CD14-positive monocyte (primary cell): Measurements from ENCODE around the gene PROKR1. TPM values are rescaled to one million over a fixed set of nuclear protein-coding genes. Genes with fewer than 3 reads are reported as not detected.
A peak's percentile ranks its signal among the peaks of the same experiment; 100 is the strongest.

ENCODE experiments used
- DNase-seq, 3 donors: peaks; one replicate each; pipeline ENCODE4 v3.0.0-alpha.2; 2011 to 2022
- H2AFZ ChIP-seq: 2 replicates; pipeline ENCODE4 v1.6.0; 2012; ENCODE audit warnings: mild to moderate bottlenecking, low read depth, low read length, inconsistent platforms; ENCODE audit not compliant: insufficient read depth, poor library complexity, severe bottlenecking
- H3K27ac ChIP-seq, 2 donors: 1 replicate in 1 of 2; 2 replicates in 1 of 2; pipeline ENCODE4 v1.5.1; 2012 to 2013; ENCODE audit warnings: low read length in 2 of 2, control low read depth in 1 of 2, inconsistent platforms in 1 of 2, low read depth in 1 of 2, mild to moderate bottlenecking in 1 of 2
- H3K27me3 ChIP-seq, 2 donors: one replicate each; pipeline versions ENCODE4 v1.6.0 to v1.6.1; 2011 to 2013; ENCODE audit warnings: low read length in 2 of 2; ENCODE audit not compliant: control insufficient read depth in 2 of 2, insufficient read depth in 2 of 2
- H3K36me3 ChIP-seq, 2 donors: replicated peaks in 1 of 2; 1 replicate in 1 of 2; 2 replicates in 1 of 2; pipeline versions ENCODE4 v1.5.1 to v1.6.1; 2012 to 2013; ENCODE audit warnings: low read length in 2 of 2, control low read depth in 1 of 2, inconsistent platforms in 1 of 2, mild to moderate bottlenecking in 1 of 2; ENCODE audit not compliant: insufficient read depth in 2 of 2, control insufficient read depth in 1 of 2
- H3K4me1 ChIP-seq, 2 donors: 1 replicate in 1 of 2; 2 replicates in 1 of 2; pipeline versions ENCODE4 v1.5.1 to v1.6.1; 2012 to 2013; ENCODE audit warnings: low read length in 2 of 2, control low read depth in 1 of 2, inconsistent platforms in 1 of 2, mild to moderate bottlenecking in 1 of 2, moderate library complexity in 1 of 2; ENCODE audit not compliant: insufficient read depth in 2 of 2, control insufficient read depth in 1 of 2
- H3K4me2 ChIP-seq: replicated peaks from 2 replicates; pipeline ENCODE3; 2012; ENCODE audit warnings: low read length, moderate library complexity, mild to moderate bottlenecking; ENCODE audit not compliant: poor library complexity, severe bottlenecking; ENCODE audit errors: extremely low read depth
- H3K4me3 ChIP-seq, 3 experiments: fragments of 200-600 bp in 1 of 3; sonication (generic) in 1 of 3; replicated peaks in 1 of 3; 1 replicate in 2 of 3; 2 replicates in 1 of 3; pipeline ENCODE4 v1.5.1; 2011 to 2013; ENCODE audit warnings: low read length in 3 of 3, mild to moderate bottlenecking in 3 of 3, control low read depth in 2 of 3, low read depth in 2 of 3, inconsistent platforms in 1 of 3, moderate library complexity in 1 of 3
- H3K79me2 ChIP-seq: 2 replicates; pipeline ENCODE4 v1.6.0; 2012; ENCODE audit warnings: mild to moderate bottlenecking, control low read depth, inconsistent platforms, low read length, moderate library complexity; ENCODE audit not compliant: insufficient read depth
- H3K9ac ChIP-seq: 2 replicates; pipeline ENCODE4 v1.6.0; 2017; ENCODE audit warnings: low read length, mild to moderate bottlenecking; ENCODE audit not compliant: insufficient read depth, poor library complexity, severe bottlenecking
- H3K9me3 ChIP-seq, 2 donors: replicated peaks in 1 of 2; 1 replicate in 1 of 2; 2 replicates in 1 of 2; pipeline versions ENCODE4 v1.5.1 to v1.6.1; 2012 to 2013; ENCODE audit warnings: low read length in 2 of 2, control low read depth in 1 of 2; ENCODE audit not compliant: control insufficient read depth in 1 of 2, insufficient read depth in 1 of 2
- H4K20me1 ChIP-seq: 2 replicates; pipeline ENCODE4 v1.6.0; 2012; ENCODE audit warnings: mild to moderate bottlenecking, low read length, control low read depth, moderate library complexity; ENCODE audit not compliant: insufficient read depth
- H3K27ac Mint-ChIP-seq, 7 donors: one replicate each; pipeline ENCODE4 v1.8.0; 2020; ENCODE audit warnings: mild to moderate bottlenecking in 7 of 7, mixed read lengths in 7 of 7, moderate library complexity in 6 of 7, inconsistent platforms in 2 of 7
- H3K27me3 Mint-ChIP-seq, 3 donors: one replicate each; pipeline ENCODE4 v1.8.0; 2021 to 2022; ENCODE audit warnings: low read depth in 3 of 3, mild to moderate bottlenecking in 3 of 3, mixed read lengths in 3 of 3, moderate library complexity in 3 of 3, inconsistent platforms in 1 of 3
- H3K36me3 Mint-ChIP-seq, 2 donors: one replicate each; pipeline ENCODE4 v1.8.0; 2020; ENCODE audit warnings: mixed read lengths in 2 of 2, inconsistent platforms in 1 of 2, mild to moderate bottlenecking in 1 of 2
- H3K4me1 Mint-ChIP-seq: one replicate; pipeline ENCODE4 v1.8.0; 2020; ENCODE audit warnings: mild to moderate bottlenecking, mixed read lengths
- H3K4me3 Mint-ChIP-seq, 2 donors: one replicate each; pipeline ENCODE4 v1.8.0; 2020; ENCODE audit warnings: mild to moderate bottlenecking in 2 of 2, mixed read lengths in 2 of 2, moderate library complexity in 1 of 2
- H3K9me3 Mint-ChIP-seq, 7 donors: one replicate each; pipeline ENCODE4 v1.8.0; 2020 to 2022; ENCODE audit warnings: mixed read lengths in 7 of 7, mild to moderate bottlenecking in 6 of 7, moderate library complexity in 6 of 7, inconsistent platforms in 2 of 7
- WGBS: methylation state at CpG from one replicate; pipeline ENCODE4 v1.1.5; 2013; ENCODE audit warnings: missing lambda C conversion rate; ENCODE audit not compliant: insufficient coverage; 5-methylcytosine and 5-hydroxymethylcytosine counted together
- intact Hi-C, 2 donors: fragments of 100-400 bp; cut with micrococcal nuclease; formaldehyde crosslinking; loops; one replicate each; pipeline versions ENCODE4 v1.15.0 to v1.15.1; 2023
- polyA plus RNA-seq, 3 donors: library from polyadenylated mRNA; depleted of rRNA in 1 of 3; unstranded in 2 of 3; stranded (reverse) in 1 of 3; fragments of 300-500 nt in 2 of 3; fragments of >200 nt in 1 of 3; fragmentation: Illumina TruSeq in 2 of 3; gene quantifications; 1 replicate in 2 of 3; 2 replicates in 1 of 3; pipeline ENCODE4 v1.2.3, GENCODE V29; 2012 to 2021
- TF ChIP-seq, protein P1 (sequence below): fragments of 200-600 bp; IDR thresholded peaks from one replicate; pipeline ENCODE4 v1.8.0; 2022; ENCODE audit warnings: antibody characterized with exemption, mild to moderate bottlenecking

Gene PROKR1
- polyA plus RNA-seq, 3 donors = 0.01 TPM; not detected in 2

GRCh38 chr2:68620772-68621171, 22.6 kb upstream of the PROKR1 start:
- H3K4me3 Mint-ChIP-seq = no peak overlapping the region
- peaks cover 9 to 10% of the 10 kb centered on the region in 2 donors for H3K9me3 ChIP-seq
- no peak overlapping the region for H3K27ac Mint-ChIP-seq
- H3K79me2 ChIP-seq = no peaks in the 10 kb centered on the region
- no peaks in the 10 kb centered on the region for H3K27me3 ChIP-seq
- DNase-seq = peak in 2 of 3 donors; percentile 2 to 8
- peaks cover 11 to 25% (median 19%) of the 10 kb centered on the region in 7 donors for H3K9me3 Mint-ChIP-seq
- H3K4me3 ChIP-seq = no peak overlapping the region
- no peak overlapping the region for H3K4me2 ChIP-seq
- no peaks in the 10 kb centered on the region for H3K4me1 ChIP-seq
- H3K36me3 Mint-ChIP-seq = no peaks in the 10 kb centered on the region
- no peak overlapping the region for H3K9ac ChIP-seq
- H2AFZ ChIP-seq = no peak overlapping the region
- H4K20me1 ChIP-seq = no peaks in the 10 kb centered on the region
- H3K27ac ChIP-seq = no peak overlapping the region
- H3K36me3 ChIP-seq = no peaks in the 10 kb centered on the region
- intact Hi-C loops = no loop called here
- TF ChIP-seq, protein P1, sequence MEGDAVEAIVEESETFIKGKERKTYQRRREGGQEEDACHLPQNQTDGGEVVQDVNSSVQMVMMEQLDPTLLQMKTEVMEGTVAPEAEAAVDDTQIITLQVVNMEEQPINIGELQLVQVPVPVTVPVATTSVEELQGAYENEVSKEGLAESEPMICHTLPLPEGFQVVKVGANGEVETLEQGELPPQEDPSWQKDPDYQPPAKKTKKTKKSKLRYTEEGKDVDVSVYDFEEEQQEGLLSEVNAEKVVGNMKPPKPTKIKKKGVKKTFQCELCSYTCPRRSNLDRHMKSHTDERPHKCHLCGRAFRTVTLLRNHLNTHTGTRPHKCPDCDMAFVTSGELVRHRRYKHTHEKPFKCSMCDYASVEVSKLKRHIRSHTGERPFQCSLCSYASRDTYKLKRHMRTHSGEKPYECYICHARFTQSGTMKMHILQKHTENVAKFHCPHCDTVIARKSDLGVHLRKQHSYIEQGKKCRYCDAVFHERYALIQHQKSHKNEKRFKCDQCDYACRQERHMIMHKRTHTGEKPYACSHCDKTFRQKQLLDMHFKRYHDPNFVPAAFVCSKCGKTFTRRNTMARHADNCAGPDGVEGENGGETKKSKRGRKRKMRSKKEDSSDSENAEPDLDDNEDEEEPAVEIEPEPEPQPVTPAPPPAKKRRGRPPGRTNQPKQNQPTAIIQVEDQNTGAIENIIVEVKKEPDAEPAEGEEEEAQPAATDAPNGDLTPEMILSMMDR = no peak
- peaks cover 0 to 2% (median 0%) of the 10 kb centered on the region in 3 donors for H3K27me3 Mint-ChIP-seq
- H3K4me1 Mint-ChIP-seq = no peaks in the 10 kb centered on the region

- H3K4me1 ChIP-seq = no peaks in the 10 kb centered on the region
- intact Hi-C loops = no loop called here
- no peaks in the 10 kb centered on the region for H4K20me1 ChIP-seq
- Mint-ChIP-seq H3K4me1 (no peaks in the 10 kb centered on the region), H3K27me3 (peaks cover 0 to 2% (median 0%) of the 10 kb centered on the region in 3 donors), H3K27ac (no peak overlapping the region), H3K36me3 (peaks cover 0 to 3% of the 10 kb centered on the region in 2 donors), H3K4me3 (no peak overlapping the region), H3K9me3 (peaks cover 14 to 31% (median 19%) of the 10 kb centered on the region in 7 donors)
- 100% methylated on average over 1 of the region's 6 CpGs for WGBS
- DNase-seq = no peak
- H3K27me3 ChIP-seq = no peaks in the 10 kb centered on the region
- H2AFZ ChIP-seq = no peak overlapping the region
- H3K4me3 ChIP-seq = no peak overlapping the region
- H3K9me3 ChIP-seq = peaks cover 9 to 16% of the 10 kb centered on the region in 2 donors
- no peak overlapping the region for H3K9ac ChIP-seq
- no peaks in the 10 kb centered on the region for H3K79me2 ChIP-seq
- no peak overlapping the region for H3K27ac ChIP-seq
- no peaks in the 10 kb centered on the region for H3K36me3 ChIP-seq
- H3K4me2 ChIP-seq = no peak overlapping the region
- TF ChIP-seq, protein P1 = no peak
These were observed 19.6 kb upstream of the PROKR1 start for GRCh38 chr2:68623820-68624219.
